ENCODE data around the gene WTIP.
"Not testable (repeated sequence)": the region's sequence is repeated elsewhere in the genome, so short reads cannot be mapped to it uniquely, and the experiment has no call there.

WTIP gene

GRCh38 chr19:34480971-34481841, at the start of gene WTIP:
TSS of gene WTIP (plus strand) at chr19:34481758. CDS start at chr19:34481975, 217 bp downstream.
- peak; percentile 93 for DNase-seq (ENCODE audit: low spot score)

GRCh38 chr19:34432797-34433196, 48.8 kb upstream of the WTIP start:
- no peak for DNase-seq (ENCODE audit: low spot score)

- DNase-seq (ENCODE audit: low spot score), result no peak
These were observed 44.8 kb upstream of the WTIP start for GRCh38 chr19:34436716-34437115.

- DNase-seq (ENCODE audit: low spot score), result no peak
These were observed 33.4 kb upstream of the WTIP start for GRCh38 chr19:34448191-34448590.

GRCh38 chr19:34452723-34453122, 28.8 kb upstream of the WTIP start:
- DNase-seq (ENCODE audit: low spot score), result no peak

GRCh38 chr19:34454091-34454490, 27.5 kb upstream of the WTIP start:
- DNase-seq (ENCODE audit: low spot score), result no peak

- DNase-seq (ENCODE audit: low spot score), result no peak
These were observed 26.9 kb upstream of the WTIP start for GRCh38 chr19:34454685-34455084.

- DNase-seq (ENCODE audit: low spot score), result not testable (repeated sequence)
These were observed 25.6 kb upstream of the WTIP start for GRCh38 chr19:34455783-34456480.

GRCh38 chr19:34457446-34457845, 24.1 kb upstream of the WTIP start:
- no peak for DNase-seq (ENCODE audit: low spot score)

- DNase-seq (ENCODE audit: low spot score), result no peak
These were observed 22.9 kb upstream of the WTIP start for GRCh38 chr19:34458677-34459076.

- no peak for DNase-seq (ENCODE audit: low spot score)
These were observed 21.9 kb upstream of the WTIP start for GRCh38 chr19:34459614-34460013.

GRCh38 chr19:34461375-34462100, 20.0 kb upstream of the WTIP start:
- no peak for DNase-seq (ENCODE audit: low spot score)

- not testable (repeated sequence) for DNase-seq (ENCODE audit: low spot score)
These were observed 16.8 kb upstream of the WTIP start for GRCh38 chr19:34464785-34465184.

GRCh38 chr19:34468409-34468808, 13.1 kb upstream of the WTIP start:
- no peak for DNase-seq (ENCODE audit: low spot score)

- not testable (repeated sequence) for DNase-seq (ENCODE audit: low spot score)
These were observed 12.5 kb upstream of the WTIP start for GRCh38 chr19:34469026-34469425.

GRCh38 chr19:34471906-34472700, 9.5 kb upstream of the WTIP start:
- no peak for DNase-seq (ENCODE audit: low spot score)

GRCh38 chr19:34474233-34474989, 7.1 kb upstream of the WTIP start:
- DNase-seq (ENCODE audit: low spot score), result no peak

- no peak for DNase-seq (ENCODE audit: low spot score)
These were observed 6.3 kb upstream of the WTIP start for GRCh38 chr19:34475026-34475974.

- DNase-seq (ENCODE audit: low spot score), result no peak
These were observed 5.5 kb upstream of the WTIP start for GRCh38 chr19:34475975-34476594.

Data from left forelimb (tissue), 1 donor.